Adipose tissue (tissue), 3 donors: ENCODE measurements around the gene PIGX. TPM values are rescaled to one million over a fixed set of nuclear protein-coding genes. Genes with fewer than 3 reads are reported as not detected.

Experiments
- polyA plus RNA-seq, 3 donors: library from polyadenylated mRNA; stranded (reverse); fragments of 200-250 nt; gene quantifications; one replicate each; pipeline ENCODE4 v1.2.3, GENCODE V29; 2013
- donor health status: healthy with polysubstance abuse.
- donor health status: Bipolar disorder and iron deficiency.
- donor health status: healthy.

Gene PIGX
- polyA plus RNA-seq, 3 donors: 7.2 to 11.1 (median 10.1) TPM

Other genes with a start within 250 kb of the PIGX start
- 1 to 10 TPM; 3.2 to 9.6 (median 7.2) TPM for gene RNF168, start 208.6 kb upstream of the PIGX start, polyA plus RNA-seq
- gene SMCO1, start 197.0 kb upstream of the PIGX start, polyA plus RNA-seq: not detected
- 1 to 10 TPM; 3.5 to 9.8 (median 8.5) TPM for gene WDR53, start 143.8 kb upstream of the PIGX start, polyA plus RNA-seq
- 1 to 10 TPM; 2.4 to 4.4 (median 3.7) TPM for gene FBXO45, start 143.7 kb upstream of the PIGX start, polyA plus RNA-seq
- gene NRROS, start 72.7 kb upstream of the PIGX start, polyA plus RNA-seq: 1 to 10 TPM; 1.1 to 5.1 (median 3.4) TPM
- 1 to 10 TPM in 1 of 3 donors, under 1 TPM in 2; 0.58 to 5.3 (median 0.88) TPM for gene CEP19, start 127 bp upstream of the PIGX start, polyA plus RNA-seq
- gene PAK2, start 27.5 kb downstream of the PIGX start, polyA plus RNA-seq: 10 to 100 TPM; 10.2 to 29.2 (median 28.2) TPM
- gene SENP5, start 155.5 kb downstream of the PIGX start, polyA plus RNA-seq: 1 to 10 TPM; 3.7 to 8.2 (median 7.4) TPM
- gene NCBP2, start 230.2 kb downstream of the PIGX start, polyA plus RNA-seq: 10 to 100 TPM; 20.1 to 74.8 (median 49.0) TPM